Measurements from ENCODE around the gene PLXNC1. TPM values are rescaled to one million over a fixed set of nuclear protein-coding genes. Genes with fewer than 3 reads are reported as not detected.

The PLXNC1 gene
- total and polyA plus RNA-seq, 2 of the 8 experiments (the other 6 are each of a cell fraction or from before 2014, with no cell fraction given): 0.83 to 2.0 TPM

- ChIA-PET CTCF (ENCODE audit: partially characterized antibody) (interaction anchor here (0.6 to 1.7 kb wide), 8 partner anchors 8 to 121 kb away, joined by 3 to 4 read pairs (median 3); no protein-coding TSS in a partner anchor), POLR2A (ENCODE audit: partially characterized antibody) (interaction anchor here (0.7 to 2.0 kb wide), 8 partner anchors 8 to 92 kb away, joined by 3 to 12 read pairs (median 3); no protein-coding TSS in a partner anchor)
- no peaks in the 10 kb centered on the region for H3K79me1 ChIP-seq (ENCODE audit: low read depth, low read length)
- DNase-seq (ENCODE audit: low read depth in 1 of 2, low spot score in 2 of 2) (no peak), FAIRE-seq (no peak)
- peak overlapping the region; percentile 84 for H3K4ac ChIP-seq (replicated peaks; ENCODE audit: insufficient read length, low read depth, low read length)
- H3K9me3 ChIP-seq (ENCODE audit: insufficient read depth in 2 of 2, low read depth in 1 of 2, low read length in 1 of 2): no peaks in the 10 kb centered on the region
- peak overlapping the region; percentile 85; the same call in 1 of the 2 replicates for H2AK5ac ChIP-seq (ENCODE audit: low read depth, low read length)
- peak overlapping the region; percentile 84 for H4K91ac ChIP-seq (replicated peaks; ENCODE audit: insufficient read length, low read length)
- H3K4me1 ChIP-seq (replicated peaks in 1 of 4; ENCODE audit: control insufficient read depth in 3 of 4, insufficient read depth in 4 of 4, low read length in 3 of 4): peaks cover 20 to 37% (median 28%) of the 10 kb centered on the region in 4 experiments
- H3K18ac ChIP-seq (ENCODE audit: extremely low read depth, low read length): peak overlapping the region; percentile 89
- no peak overlapping the region for H3K9ac ChIP-seq (replicated peaks in 1 of 4; ENCODE audit: extremely low read depth in 1 of 4, low read depth in 3 of 4, low read length in 3 of 4)
- H2AFZ ChIP-seq (ENCODE audit: low read length): no peak overlapping the region
- no peak overlapping the region for H2BK15ac ChIP-seq (ENCODE audit: low read length)
- H4K5ac ChIP-seq (ENCODE audit: insufficient read length, low read depth, low read length): no peak overlapping the region
- no peak overlapping the region for H3K14ac ChIP-seq (ENCODE audit: insufficient read length)
- peak overlapping the region; percentile 86 for H2BK12ac ChIP-seq (ENCODE audit: low read depth, low read length)
- H3K4me3 ChIP-seq (ENCODE audit: extremely low read depth in 1 of 4, insufficient read depth in 2 of 4, low read depth in 3 of 4, low read length in 4 of 4): no peak overlapping the region
- peak overlapping the region; percentile 82; the same call in 1 of the 2 replicates for H2BK5ac ChIP-seq (ENCODE audit: low read depth, low read length)
- H3K23ac ChIP-seq (ENCODE audit: insufficient read length): no peak overlapping the region
- no peak overlapping the region for H3K27ac ChIP-seq (ENCODE audit: low read depth, low read length)
- H3K56ac ChIP-seq (replicated peaks; ENCODE audit: insufficient read length, low read depth, low read length): no peak overlapping the region
- H2BK120ac ChIP-seq (replicated peaks; ENCODE audit: low read depth, low read length): peak overlapping the region; percentile 92
- no peak for TF ChIP-seq TAF7 (optimal IDR thresholded peaks at IDR 0.05; ENCODE audit: borderline replicate concordance, low read depth, low read length)
- no peak for TF ChIP-seq TCF12 (IDR thresholded peaks at IDR 0.05; ENCODE audit: low read depth, low read length)
- H4K8ac ChIP-seq (ENCODE audit: extremely low read depth, insufficient read depth, low read length): no peak overlapping the region
- no peaks in the 10 kb centered on the region for H3K36me3 ChIP-seq (ENCODE audit: control insufficient read depth in 2 of 4, insufficient read depth in 4 of 4, low read length in 3 of 4)
- no peaks in the 10 kb centered on the region for H4K20me1 ChIP-seq (replicated peaks in 1 of 2; ENCODE audit: control insufficient read depth in 1 of 2, insufficient read depth in 2 of 2, low read length in 2 of 2)
- no peak overlapping the region for H3K4me2 ChIP-seq (ENCODE audit: insufficient read depth in 1 of 2, low read depth in 2 of 2, low read length in 2 of 2)
- peaks cover 0 to 3% (median 2%) of the 10 kb centered on the region in 4 experiments; a peak in 2 of 7 replicates for H3K27me3 ChIP-seq (replicated peaks in 1 of 4; ENCODE audit: control insufficient read depth in 3 of 4, extremely low read depth in 1 of 4, insufficient read depth in 3 of 4, low read length in 3 of 4)
- 82% methylated on average over 17 of the region's 17 CpGs; no CpG with 5 or more reads in 1 of the 2 experiments for WGBS, 2 experiments (ENCODE audit: extremely low coverage in 1 of 2, insufficient coverage in 1 of 2, insufficient read length in 1 of 2, insufficient replicate concordance in 2 of 2, low coverage in 1 of 2, low lambda C conversion rate in 2 of 2, missing lambda C conversion rate in 1 of 2)
- peak overlapping the region; percentile 98 for H2BK20ac ChIP-seq (ENCODE audit: low read length)
- no peaks in the 10 kb centered on the region; the same call in 1 of the 2 replicates for H3K23me2 ChIP-seq (ENCODE audit: low read depth, low read length)
- H3K79me2 ChIP-seq (ENCODE audit: control insufficient read depth in 1 of 2, insufficient read depth in 2 of 2, low read length in 2 of 2): no peaks in the 10 kb centered on the region
Observed at GRCh38 chr12:94262228-94263010, 114.0 kb downstream of the PLXNC1 start.
